ENCODE measurements around the gene SERPINE1.

GRCh38 chr7:101168412-101169049 is 41.6 kb downstream of the SERPINE1 start:
- TF ChIP-seq POLR2A (IDR thresholded peaks at IDR 0.05) = no peak
- TF ChIP-seq, protein P1, sequence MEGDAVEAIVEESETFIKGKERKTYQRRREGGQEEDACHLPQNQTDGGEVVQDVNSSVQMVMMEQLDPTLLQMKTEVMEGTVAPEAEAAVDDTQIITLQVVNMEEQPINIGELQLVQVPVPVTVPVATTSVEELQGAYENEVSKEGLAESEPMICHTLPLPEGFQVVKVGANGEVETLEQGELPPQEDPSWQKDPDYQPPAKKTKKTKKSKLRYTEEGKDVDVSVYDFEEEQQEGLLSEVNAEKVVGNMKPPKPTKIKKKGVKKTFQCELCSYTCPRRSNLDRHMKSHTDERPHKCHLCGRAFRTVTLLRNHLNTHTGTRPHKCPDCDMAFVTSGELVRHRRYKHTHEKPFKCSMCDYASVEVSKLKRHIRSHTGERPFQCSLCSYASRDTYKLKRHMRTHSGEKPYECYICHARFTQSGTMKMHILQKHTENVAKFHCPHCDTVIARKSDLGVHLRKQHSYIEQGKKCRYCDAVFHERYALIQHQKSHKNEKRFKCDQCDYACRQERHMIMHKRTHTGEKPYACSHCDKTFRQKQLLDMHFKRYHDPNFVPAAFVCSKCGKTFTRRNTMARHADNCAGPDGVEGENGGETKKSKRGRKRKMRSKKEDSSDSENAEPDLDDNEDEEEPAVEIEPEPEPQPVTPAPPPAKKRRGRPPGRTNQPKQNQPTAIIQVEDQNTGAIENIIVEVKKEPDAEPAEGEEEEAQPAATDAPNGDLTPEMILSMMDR (IDR thresholded peaks at IDR 0.05) = no peak
- TF ChIP-seq EP300 (IDR thresholded peaks at IDR 0.05) = no peak

Data from suprapubic skin (tissue), 3 donors.